ENCODE data around the gene CDH10. TPM values are rescaled to one million over a fixed set of nuclear protein-coding genes. Genes with fewer than 3 reads are reported as not detected.

The CDH10 gene
- total and polyA plus RNA-seq, 7 experiments from 2014 or later: not detected

DNA sequence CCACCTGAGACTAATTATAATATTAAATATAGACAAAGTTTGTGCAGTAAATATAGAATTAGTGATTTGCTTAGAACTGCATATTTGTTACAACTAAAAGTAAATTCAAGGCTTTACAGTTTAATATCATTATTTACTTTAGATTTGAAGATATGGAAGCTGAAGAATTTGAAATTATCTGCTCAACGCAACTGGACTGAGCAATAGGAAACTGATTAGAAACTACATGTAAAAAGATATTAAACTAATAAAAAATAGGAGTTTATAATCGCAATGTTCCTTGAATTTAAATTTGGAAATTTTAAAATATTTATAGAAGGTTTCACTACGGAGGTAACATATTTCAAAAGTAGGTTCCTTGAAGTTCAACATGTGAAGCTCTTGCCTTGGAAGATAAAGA, 55.2 kb downstream of the CDH10 start:
- Mint-ChIP-seq H3K36me3 (no peaks in the 10 kb centered on the region), H3K4me3 (no peak overlapping the region), H3K9me3 (peaks cover 0 to 10% (median 4%) of the 10 kb centered on the region in 11 donors), H3K27me3 (no peaks in the 10 kb centered on the region), H3K27ac (no peak overlapping the region), H3K4me1 (no peaks in the 10 kb centered on the region)
- no peak for ATAC-seq
- no peak for DNase-seq
- intact Hi-C loops (cut with micrococcal nuclease): no loop called here
- no peaks in the 10 kb centered on the region for H3K36me3 ChIP-seq (ENCODE audit: control insufficient read depth in 2 of 3, insufficient read depth in 3 of 3, low read length in 3 of 3)
- no peak overlapping the region for H3K27ac ChIP-seq (ENCODE audit: low read depth, low read length)
- no peaks in the 10 kb centered on the region for H3K27me3 ChIP-seq (ENCODE audit: control insufficient read depth in 2 of 2, insufficient read depth in 2 of 2, low read length in 2 of 2)
- H3K4me1 ChIP-seq (ENCODE audit: control insufficient read depth in 2 of 2, insufficient read depth in 2 of 2, low read length in 2 of 2): no peaks in the 10 kb centered on the region
- H3K4me3 ChIP-seq (ENCODE audit: low read length): no peak overlapping the region
- POLR2A ChIA-PET: no interaction called here
- no peaks in the 10 kb centered on the region for H3K9me3 ChIP-seq (ENCODE audit: control insufficient read depth in 2 of 3, low read length in 3 of 3)
- CTCF ChIA-PET: no interaction called here

DNA sequence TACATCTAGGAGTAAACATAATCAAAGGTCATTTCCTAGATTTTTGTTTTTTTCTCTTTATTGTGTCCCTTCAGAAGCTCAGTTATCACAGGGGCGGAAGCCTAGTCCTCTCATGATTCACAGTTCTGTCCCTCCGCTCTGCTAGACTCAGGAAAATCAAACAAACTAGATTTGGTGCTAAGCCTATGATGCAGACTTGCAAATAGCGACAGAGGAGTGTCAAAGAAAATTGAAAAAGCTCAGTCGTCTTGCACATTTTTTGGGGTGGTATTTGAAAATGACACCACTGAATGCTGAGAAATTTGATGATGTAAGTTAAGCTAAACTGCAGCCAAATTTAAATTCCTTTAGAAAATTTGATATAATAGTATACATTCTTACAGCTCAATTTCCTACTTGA, 59.0 kb downstream of the CDH10 start:
- Histone ChIP-seq H3K4me3 (ENCODE audit: low read length) (no peak overlapping the region), H3K36me3 (ENCODE audit: control insufficient read depth in 2 of 3, insufficient read depth in 3 of 3, low read length in 3 of 3) (no peaks in the 10 kb centered on the region), H3K4me1 (ENCODE audit: control insufficient read depth in 2 of 2, insufficient read depth in 2 of 2, low read length in 2 of 2) (no peaks in the 10 kb centered on the region), H3K27ac (ENCODE audit: low read depth, low read length) (no peak overlapping the region), H3K9me3 (ENCODE audit: control insufficient read depth in 2 of 3, low read length in 3 of 3) (no peaks in the 10 kb centered on the region), H3K27me3 (ENCODE audit: control insufficient read depth in 2 of 2, insufficient read depth in 2 of 2, low read length in 2 of 2) (no peaks in the 10 kb centered on the region)
- Mint-ChIP-seq H3K9me3 (peaks cover 0 to 13% (median 7%) of the 10 kb centered on the region in 11 donors), H3K36me3 (no peaks in the 10 kb centered on the region), H3K4me3 (no peak overlapping the region), H3K27ac (no peak overlapping the region), H3K27me3 (no peaks in the 10 kb centered on the region), H3K4me1 (no peaks in the 10 kb centered on the region)
- ChIA-PET POLR2A (no interaction called here), CTCF (no interaction called here)
- ATAC-seq (no peak), DNase-seq (no peak)
- intact Hi-C loops (cut with micrococcal nuclease): no loop called here

DNA sequence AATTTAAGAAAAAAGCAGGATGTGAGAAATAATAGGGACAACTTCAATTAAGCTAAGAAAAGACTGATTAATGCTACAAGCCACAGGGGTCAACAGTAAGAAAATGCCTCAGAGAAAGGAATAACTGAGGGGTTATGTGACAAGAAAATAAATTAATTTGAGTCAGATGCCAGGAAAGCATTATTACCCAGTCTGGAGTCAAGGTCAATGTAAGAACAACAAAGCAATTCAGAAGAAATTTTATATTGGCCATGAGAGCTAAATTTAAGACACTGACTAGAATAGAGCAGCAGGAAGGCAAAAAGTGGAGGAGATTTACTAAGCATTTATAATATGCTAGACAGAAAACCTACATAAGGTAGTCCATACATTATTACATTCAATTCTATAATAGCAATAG, 73.5 kb downstream of the CDH10 start:
- ChIA-PET POLR2A (no interaction called here), CTCF (no interaction called here)
- Mint-ChIP-seq H3K36me3 (peaks cover 0 to 5% (median 0%) of the 10 kb centered on the region in 5 donors), H3K27me3 (no peaks in the 10 kb centered on the region), H3K4me3 (no peak overlapping the region), H3K4me1 (no peaks in the 10 kb centered on the region), H3K9me3 (peaks cover 0 to 16% (median 5%) of the 10 kb centered on the region in 11 donors), H3K27ac (no peak overlapping the region)
- intact Hi-C loops (cut with micrococcal nuclease): no loop called here
- Histone ChIP-seq H3K36me3 (ENCODE audit: control insufficient read depth in 2 of 3, insufficient read depth in 3 of 3, low read length in 3 of 3) (no peaks in the 10 kb centered on the region), H3K27me3 (ENCODE audit: control insufficient read depth in 2 of 2, insufficient read depth in 2 of 2, low read length in 2 of 2) (no peaks in the 10 kb centered on the region), H3K27ac (ENCODE audit: low read depth, low read length) (no peak overlapping the region), H3K9me3 (ENCODE audit: control insufficient read depth in 2 of 3, low read length in 3 of 3) (no peaks in the 10 kb centered on the region), H3K4me1 (ENCODE audit: control insufficient read depth in 2 of 2, insufficient read depth in 2 of 2, low read length in 2 of 2) (no peaks in the 10 kb centered on the region), H3K4me3 (ENCODE audit: low read length) (no peak overlapping the region)
- no peak for ATAC-seq
- DNase-seq: no peak

DNA sequence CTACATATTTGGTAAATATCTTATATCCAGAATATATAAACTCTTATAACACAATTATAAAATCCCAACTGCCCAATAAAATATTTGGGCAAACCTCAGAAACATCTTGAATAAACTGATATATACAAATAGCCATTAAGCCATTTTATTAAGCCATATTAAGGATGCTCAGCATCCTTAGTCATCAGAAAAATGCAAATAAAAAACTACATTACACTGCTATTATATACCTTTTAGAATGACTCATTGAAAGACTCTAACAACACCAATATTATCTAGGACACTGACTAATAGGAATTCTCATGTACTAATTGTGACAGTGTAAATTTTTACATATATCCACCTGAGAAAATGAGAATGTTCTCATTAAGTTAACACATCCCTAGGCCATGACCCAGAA, 77.8 kb downstream of the CDH10 start:
- Histone ChIP-seq H3K4me1 (ENCODE audit: control insufficient read depth in 2 of 2, insufficient read depth in 2 of 2, low read length in 2 of 2) (no peaks in the 10 kb centered on the region), H3K36me3 (ENCODE audit: control insufficient read depth in 2 of 3, insufficient read depth in 3 of 3, low read length in 3 of 3) (no peaks in the 10 kb centered on the region), H3K27ac (ENCODE audit: low read depth, low read length) (no peak overlapping the region), H3K27me3 (ENCODE audit: control insufficient read depth in 2 of 2, insufficient read depth in 2 of 2, low read length in 2 of 2) (no peaks in the 10 kb centered on the region), H3K4me3 (ENCODE audit: low read length) (no peak overlapping the region), H3K9me3 (ENCODE audit: control insufficient read depth in 2 of 3, low read length in 3 of 3) (no peaks in the 10 kb centered on the region)
- Mint-ChIP-seq H3K27ac (no peak overlapping the region), H3K4me3 (no peak overlapping the region), H3K4me1 (no peaks in the 10 kb centered on the region), H3K9me3 (peaks cover 0 to 18% (median 5%) of the 10 kb centered on the region in 11 donors), H3K27me3 (no peaks in the 10 kb centered on the region), H3K36me3 (peaks cover 0 to 5% (median 0%) of the 10 kb centered on the region in 5 donors)
- CTCF ChIA-PET: no interaction called here
- DNase-seq: no peak
- POLR2A ChIA-PET: no interaction called here
- no peak for ATAC-seq
- intact Hi-C loops (cut with micrococcal nuclease): no loop called here

DNA sequence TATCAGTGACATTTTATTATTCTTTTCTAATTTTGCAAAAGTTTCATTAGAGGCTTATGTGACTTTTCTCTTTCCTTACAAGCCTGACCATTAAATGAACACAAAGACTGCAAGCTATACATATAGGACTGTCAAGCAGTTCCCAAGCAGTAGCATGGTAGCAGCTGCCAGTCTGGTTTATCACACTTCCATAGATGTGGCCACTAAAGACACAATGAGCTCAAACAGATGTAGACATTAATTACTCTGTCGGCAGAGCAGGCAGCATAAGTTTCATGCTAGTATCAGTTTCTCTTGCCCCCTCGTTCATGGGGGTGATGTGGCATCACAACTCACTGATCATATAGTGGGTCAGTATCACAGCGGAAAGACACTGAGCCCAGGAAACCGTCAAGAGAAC, 89.5 kb downstream of the CDH10 start:
- no peaks in the 10 kb centered on the region for H3K27me3 Mint-ChIP-seq
- CTCF ChIA-PET: no interaction called here
- H3K36me3 ChIP-seq (ENCODE audit: control insufficient read depth in 2 of 3, insufficient read depth in 3 of 3, low read length in 3 of 3): no peaks in the 10 kb centered on the region
- intact Hi-C loops (cut with micrococcal nuclease): no loop called here
- H3K4me1 ChIP-seq (ENCODE audit: control insufficient read depth in 2 of 2, insufficient read depth in 2 of 2, low read length in 2 of 2): no peaks in the 10 kb centered on the region
- H3K27me3 ChIP-seq (ENCODE audit: control insufficient read depth in 2 of 2, insufficient read depth in 2 of 2, low read length in 2 of 2): no peaks in the 10 kb centered on the region
- no peak overlapping the region for H3K27ac Mint-ChIP-seq
- H3K4me3 ChIP-seq (ENCODE audit: low read length): no peak overlapping the region
- ATAC-seq (no peak), DNase-seq (no peak)
- H3K27ac ChIP-seq (ENCODE audit: low read depth, low read length): no peak overlapping the region
- no peaks in the 10 kb centered on the region for H3K9me3 ChIP-seq (ENCODE audit: control insufficient read depth in 2 of 3, low read length in 3 of 3)
- no peaks in the 10 kb centered on the region for H3K36me3 Mint-ChIP-seq
- no peaks in the 10 kb centered on the region for H3K4me1 Mint-ChIP-seq
- H3K9me3 Mint-ChIP-seq: peaks cover 0 to 31% (median 5%) of the 10 kb centered on the region in 11 donors
- POLR2A ChIA-PET: no interaction called here
- H3K4me3 Mint-ChIP-seq: no peak overlapping the region

DNA sequence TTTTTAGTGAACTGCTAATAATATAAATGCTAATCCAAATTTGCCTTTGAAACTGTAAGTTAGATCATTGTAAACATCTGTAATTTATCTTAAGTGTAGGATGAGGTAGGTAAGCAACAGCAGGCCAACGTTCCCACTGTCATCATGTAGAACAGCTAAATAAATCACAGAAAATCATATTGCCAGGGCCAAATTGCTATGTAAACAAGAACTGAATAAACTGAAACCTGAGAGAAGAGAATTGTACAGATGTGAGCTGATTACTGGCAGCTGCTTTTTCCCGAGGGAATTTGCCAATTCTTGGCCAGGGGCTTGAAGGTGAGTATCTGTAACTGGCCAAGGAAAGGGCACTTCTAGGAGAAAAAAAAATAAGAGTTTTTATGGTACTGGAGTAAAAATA, 97.6 kb downstream of the CDH10 start:
- Histone ChIP-seq H3K36me3 (ENCODE audit: control insufficient read depth in 2 of 3, insufficient read depth in 3 of 3, low read length in 3 of 3) (no peaks in the 10 kb centered on the region), H3K4me1 (ENCODE audit: control insufficient read depth in 2 of 2, insufficient read depth in 2 of 2, low read length in 2 of 2) (no peaks in the 10 kb centered on the region), H3K27ac (ENCODE audit: low read depth, low read length) (no peak overlapping the region), H3K27me3 (ENCODE audit: control insufficient read depth in 2 of 2, insufficient read depth in 2 of 2, low read length in 2 of 2) (no peaks in the 10 kb centered on the region), H3K4me3 (ENCODE audit: low read length) (no peak overlapping the region), H3K9me3 (ENCODE audit: control insufficient read depth in 2 of 3, low read length in 3 of 3) (no peaks in the 10 kb centered on the region)
- ATAC-seq (no peak), DNase-seq (no peak)
- intact Hi-C loops (cut with micrococcal nuclease): no loop called here
- Mint-ChIP-seq H3K4me3 (no peak overlapping the region), H3K9me3 (peaks cover 0 to 32% (median 6%) of the 10 kb centered on the region in 11 donors), H3K27ac (no peak overlapping the region), H3K4me1 (no peaks in the 10 kb centered on the region), H3K27me3 (no peaks in the 10 kb centered on the region), H3K36me3 (peaks cover 0 to 3% (median 0%) of the 10 kb centered on the region in 5 donors)
- ChIA-PET CTCF (no interaction called here), POLR2A (no interaction called here)

DNA sequence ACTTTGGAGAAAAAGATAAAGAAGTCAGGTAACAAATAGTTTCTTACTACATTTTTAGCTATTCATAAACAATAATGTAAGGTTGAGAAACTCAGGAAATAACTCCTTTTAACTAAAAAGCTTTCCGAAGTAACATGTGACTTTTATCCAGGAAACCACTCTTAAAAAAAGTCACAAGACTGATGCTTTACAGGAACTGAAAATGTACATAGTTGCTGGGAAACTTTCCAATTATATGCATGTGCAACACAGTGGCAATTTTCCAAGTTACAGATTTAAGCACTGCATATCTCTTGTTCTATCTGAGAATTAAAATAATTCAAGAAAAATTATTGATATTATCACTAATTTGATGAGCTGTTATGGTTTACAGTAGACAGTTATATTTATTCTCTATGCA, 105.2 kb downstream of the CDH10 start:
- Mint-ChIP-seq H3K27ac (no peak overlapping the region), H3K9me3 (peaks cover 0 to 26% (median 2%) of the 10 kb centered on the region in 11 donors), H3K36me3 (no peaks in the 10 kb centered on the region), H3K27me3 (no peaks in the 10 kb centered on the region), H3K4me3 (no peak overlapping the region), H3K4me1 (no peaks in the 10 kb centered on the region)
- H3K27ac ChIP-seq (ENCODE audit: low read depth, low read length): no peak overlapping the region
- H3K4me1 ChIP-seq (ENCODE audit: control insufficient read depth in 2 of 2, insufficient read depth in 2 of 2, low read length in 2 of 2): no peaks in the 10 kb centered on the region
- no peaks in the 10 kb centered on the region for H3K9me3 ChIP-seq (ENCODE audit: control insufficient read depth in 2 of 3, low read length in 3 of 3)
- H3K4me3 ChIP-seq (ENCODE audit: low read length): no peak overlapping the region
- intact Hi-C loops (cut with micrococcal nuclease): no loop called here
- H3K36me3 ChIP-seq (ENCODE audit: control insufficient read depth in 2 of 3, insufficient read depth in 3 of 3, low read length in 3 of 3): no peaks in the 10 kb centered on the region
- no peak for DNase-seq
- no peaks in the 10 kb centered on the region for H3K27me3 ChIP-seq (ENCODE audit: control insufficient read depth in 2 of 2, insufficient read depth in 2 of 2, low read length in 2 of 2)
- no peak for ATAC-seq
- ChIA-PET POLR2A (interaction anchor here (0.6 kb wide), 1 partner anchor 76 kb away, joined by 3 read pairs; no protein-coding TSS in a partner anchor), CTCF (no interaction called here)

Data from naive thymus-derived CD4-positive, alpha-beta T cell (primary cell).